Gastroesophageal sphincter (tissue), 3 donors: ENCODE measurements around the gene KAT6B.

ENCODE experiments used
- EP300 ChIP-seq: sonication (generic); formaldehyde crosslinking; IDR thresholded peaks from one replicate; pipeline ENCODE4 v1.6.1; 2017; ENCODE audit warnings: antibody characterized with exemption, mild to moderate bottlenecking
- POLR2A ChIP-seq, 2 donors: fragments of 450-650 bp; IDR thresholded peaks; one replicate each; pipeline ENCODE4 v1.6.1; 2017; ENCODE audit warnings: antibody characterized with exemption in 2 of 2, mild to moderate bottlenecking in 2 of 2, moderate library complexity in 1 of 2
- POLR2AphosphoS5 ChIP-seq: sonication (generic); formaldehyde crosslinking; IDR thresholded peaks from one replicate; pipeline ENCODE4 v1.6.1; 2017; ENCODE audit warnings: antibody characterized with exemption
- TF ChIP-seq, protein P1 (sequence below), 4 experiments: fragments of 200-600 bp in 2 of 4; fragments of 450-650 bp in 2 of 4; sonication (generic) in 1 of 4; IDR thresholded peaks; one replicate each; pipeline ENCODE4 v1.5.1; 2017 to 2019; ENCODE audit warnings: antibody characterized with exemption in 4 of 4, mild to moderate bottlenecking in 2 of 4, moderate library complexity in 2 of 4

DNA sequence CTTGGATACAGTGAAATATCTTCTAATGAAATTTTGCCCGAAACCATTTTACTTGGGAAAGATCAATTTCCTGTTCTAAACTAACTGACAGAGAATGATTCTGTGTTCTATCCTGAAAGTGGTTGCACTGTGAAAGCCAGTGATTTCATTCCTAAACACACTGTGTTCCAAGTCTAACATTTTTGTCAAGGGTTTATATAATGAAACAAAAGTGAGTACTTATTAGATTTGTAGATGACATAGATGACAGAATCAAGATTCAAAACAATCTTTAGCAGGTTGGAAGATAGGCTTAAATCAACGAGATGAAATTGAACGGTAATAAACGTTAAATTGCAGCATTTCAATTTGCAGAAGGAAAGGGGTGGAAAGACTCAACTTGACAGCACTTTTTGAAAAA, 13.3 kb downstream of the KAT6B start:
- TF ChIP-seq POLR2AphosphoS5, result no peak
- TF ChIP-seq, protein P1, sequence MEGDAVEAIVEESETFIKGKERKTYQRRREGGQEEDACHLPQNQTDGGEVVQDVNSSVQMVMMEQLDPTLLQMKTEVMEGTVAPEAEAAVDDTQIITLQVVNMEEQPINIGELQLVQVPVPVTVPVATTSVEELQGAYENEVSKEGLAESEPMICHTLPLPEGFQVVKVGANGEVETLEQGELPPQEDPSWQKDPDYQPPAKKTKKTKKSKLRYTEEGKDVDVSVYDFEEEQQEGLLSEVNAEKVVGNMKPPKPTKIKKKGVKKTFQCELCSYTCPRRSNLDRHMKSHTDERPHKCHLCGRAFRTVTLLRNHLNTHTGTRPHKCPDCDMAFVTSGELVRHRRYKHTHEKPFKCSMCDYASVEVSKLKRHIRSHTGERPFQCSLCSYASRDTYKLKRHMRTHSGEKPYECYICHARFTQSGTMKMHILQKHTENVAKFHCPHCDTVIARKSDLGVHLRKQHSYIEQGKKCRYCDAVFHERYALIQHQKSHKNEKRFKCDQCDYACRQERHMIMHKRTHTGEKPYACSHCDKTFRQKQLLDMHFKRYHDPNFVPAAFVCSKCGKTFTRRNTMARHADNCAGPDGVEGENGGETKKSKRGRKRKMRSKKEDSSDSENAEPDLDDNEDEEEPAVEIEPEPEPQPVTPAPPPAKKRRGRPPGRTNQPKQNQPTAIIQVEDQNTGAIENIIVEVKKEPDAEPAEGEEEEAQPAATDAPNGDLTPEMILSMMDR (IDR thresholded peaks at IDR 0.05), result no peak
- no peak for TF ChIP-seq POLR2A (IDR thresholded peaks at IDR 0.05)
- TF ChIP-seq EP300, result no peak
